ENCODE data around the gene RAB3IL1.

RAB3IL1 gene

DNA sequence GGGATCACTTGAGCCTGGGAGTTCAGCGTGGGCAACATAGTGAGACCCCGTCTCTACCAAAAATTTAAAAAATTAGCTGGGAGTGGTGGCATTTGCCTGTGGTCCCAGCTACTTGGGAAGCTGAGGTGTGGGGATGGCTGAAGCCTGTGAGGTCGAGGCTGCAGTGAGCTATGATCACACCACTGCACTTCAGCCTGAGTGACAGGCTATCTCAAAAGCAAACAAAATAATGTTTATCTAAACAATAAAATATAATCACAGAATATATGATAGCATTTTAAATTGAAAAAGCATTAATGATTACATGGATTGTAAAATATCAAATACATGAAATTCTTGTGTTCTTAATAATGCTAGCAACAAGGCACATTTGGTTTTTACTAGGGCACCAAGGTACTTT is 35.5 kb upstream of the RAB3IL1 start:
- no peak for DNase-seq

DNA sequence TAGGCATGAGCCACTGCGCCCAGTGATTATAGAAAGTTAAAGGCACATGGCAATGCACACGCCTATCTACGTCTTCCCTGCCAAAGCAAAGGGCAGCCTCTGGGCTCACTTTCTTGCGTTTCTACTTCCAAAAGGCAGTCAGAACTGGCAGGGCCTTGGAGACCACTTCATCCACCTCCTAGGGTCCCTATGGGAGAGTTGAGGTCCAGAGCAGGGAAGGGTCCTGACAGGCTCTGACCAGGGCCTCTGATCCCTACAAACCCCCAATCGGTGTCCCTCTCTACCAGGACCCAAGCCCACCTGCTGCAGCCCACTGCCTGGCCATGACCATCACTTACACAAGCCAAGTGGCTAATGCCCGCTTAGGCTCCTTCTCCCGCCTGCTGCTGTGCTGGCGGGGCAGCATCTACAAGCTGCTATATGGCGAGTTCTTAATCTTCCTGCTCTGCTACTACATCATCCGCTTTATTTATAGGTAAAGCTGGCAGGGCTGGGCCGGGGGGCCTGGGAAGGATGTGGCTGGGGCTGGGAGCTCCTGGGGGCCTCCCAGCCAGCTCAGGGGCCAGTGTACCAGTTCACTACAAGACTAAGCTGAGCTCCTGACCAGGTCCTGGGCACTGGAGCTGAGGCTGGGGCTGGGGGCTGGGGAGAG is 34.2 kb upstream of the RAB3IL1 start:
- no peak for DNase-seq

GRCh38 chr11:61950035-61950547 is 32.7 kb upstream of the RAB3IL1 start, which contains the start of gene BEST1:
Gene BEST1, plus strand, starts transcription at chr11:61950351. Its CDS starts 1,456 bp downstream, at chr11:61951807.
- no peak for DNase-seq

- DNase-seq, result peak; percentile 82 to 84
Measured at GRCh38 chr11:61949169-61950034, 32.0 kb upstream of the RAB3IL1 start.

- no peak for DNase-seq
Measured at GRCh38 chr11:61948505-61948904, 31.1 kb upstream of the RAB3IL1 start.

DNA sequence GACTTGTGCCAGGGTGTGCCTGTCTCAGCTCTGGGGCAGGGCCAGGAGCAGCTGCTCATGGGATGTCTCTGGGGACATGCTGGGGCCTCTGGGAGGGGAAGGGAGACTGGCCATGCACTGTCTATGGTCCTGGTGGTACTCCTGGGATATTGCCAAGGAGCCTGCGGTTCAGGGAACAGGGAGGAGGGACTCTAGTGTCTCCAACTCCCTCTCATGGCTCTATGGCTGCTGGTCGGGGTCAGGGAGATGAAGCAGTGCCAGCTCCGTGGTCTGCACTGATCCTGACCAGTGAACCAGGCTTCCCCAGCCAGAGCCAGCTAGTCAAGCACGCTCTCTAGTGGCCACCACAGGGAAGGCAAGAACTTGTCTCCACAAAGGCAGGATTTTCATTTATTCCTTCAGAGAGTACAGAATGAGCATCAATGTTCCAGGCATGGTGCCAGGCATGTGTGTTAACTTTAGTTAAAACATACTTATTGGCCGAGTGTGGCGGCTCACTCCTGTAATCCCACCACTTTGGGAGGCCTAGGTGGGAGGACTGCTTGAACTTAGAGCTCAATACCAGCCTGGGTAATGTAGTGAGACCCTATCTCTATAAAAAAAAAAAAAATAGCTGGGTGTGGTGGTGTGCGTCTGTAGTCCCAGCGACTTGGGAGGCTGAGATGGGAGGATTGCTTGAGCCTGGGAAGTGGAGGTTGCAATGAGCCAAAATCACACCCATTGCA is 30.3 kb upstream of the RAB3IL1 start:
- peak; percentile 81 to 86 for DNase-seq

GRCh38 chr11:61946894-61947293 is 29.5 kb upstream of the RAB3IL1 start:
- DNase-seq, result no peak

- no peak for DNase-seq
Measured at GRCh38 chr11:61945191-61945590, 27.8 kb upstream of the RAB3IL1 start.

DNA sequence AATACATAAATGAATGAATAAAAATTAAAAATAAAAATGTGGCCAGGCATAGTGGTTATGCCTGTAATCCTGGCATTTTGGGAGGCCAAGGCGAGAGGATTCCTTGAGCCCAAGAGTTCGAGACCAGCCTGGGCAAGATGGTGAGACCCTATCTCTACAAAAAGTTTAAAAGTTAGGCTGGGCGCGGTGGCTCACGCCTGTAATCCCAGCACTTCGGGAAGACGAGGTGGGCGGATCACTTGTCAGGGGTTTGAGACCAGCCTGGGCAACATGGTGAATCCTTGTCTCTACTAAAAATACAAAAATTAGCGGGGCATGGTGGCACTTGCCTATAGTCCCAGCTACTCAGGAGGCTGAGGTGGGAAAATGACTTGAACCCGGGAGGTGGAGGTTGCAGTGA is 23.1 kb upstream of the RAB3IL1 start:
- no peak for DNase-seq

DNA sequence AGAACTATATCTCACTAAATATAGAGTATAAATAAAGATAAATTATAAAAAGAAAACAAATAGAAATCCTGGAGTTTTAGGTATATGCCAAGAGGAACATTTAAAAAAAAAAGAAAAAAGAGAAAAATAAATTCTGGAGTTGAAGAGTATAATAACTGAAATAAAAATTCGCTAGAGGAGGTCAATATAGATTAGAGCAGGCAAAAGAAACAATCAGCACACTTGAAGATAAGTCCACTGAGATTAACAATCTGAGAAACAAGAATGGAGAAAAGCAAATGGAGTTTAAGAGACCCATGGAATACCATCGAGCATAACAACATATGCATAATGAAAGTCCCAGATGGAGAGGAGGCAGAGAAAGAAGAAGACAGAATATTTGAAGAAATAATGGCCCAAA is 18.5 kb upstream of the RAB3IL1 start:
- DNase-seq, result no peak

GRCh38 chr11:61930933-61931332 is 13.6 kb upstream of the RAB3IL1 start:
- no peak for DNase-seq

DNA sequence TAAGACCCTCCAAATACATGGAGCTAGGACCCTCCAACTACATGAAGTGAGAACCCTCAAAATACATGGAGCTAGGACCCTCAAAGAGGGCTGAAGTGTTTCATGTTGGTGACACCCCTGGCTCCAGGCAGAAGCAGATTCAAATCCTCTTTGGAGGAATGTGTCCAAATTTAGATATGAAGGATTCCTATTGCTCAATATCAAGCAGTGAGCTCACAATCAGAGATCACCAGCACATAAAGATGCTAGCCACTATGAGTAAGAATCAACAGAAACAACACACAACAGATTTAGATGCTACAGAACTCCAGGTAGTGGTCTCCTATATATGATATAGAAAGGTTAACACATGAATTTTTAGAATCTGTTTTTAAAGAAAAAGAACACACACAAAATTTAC is 11.2 kb upstream of the RAB3IL1 start:
- DNase-seq, result peak; percentile 26 to 34

DNA sequence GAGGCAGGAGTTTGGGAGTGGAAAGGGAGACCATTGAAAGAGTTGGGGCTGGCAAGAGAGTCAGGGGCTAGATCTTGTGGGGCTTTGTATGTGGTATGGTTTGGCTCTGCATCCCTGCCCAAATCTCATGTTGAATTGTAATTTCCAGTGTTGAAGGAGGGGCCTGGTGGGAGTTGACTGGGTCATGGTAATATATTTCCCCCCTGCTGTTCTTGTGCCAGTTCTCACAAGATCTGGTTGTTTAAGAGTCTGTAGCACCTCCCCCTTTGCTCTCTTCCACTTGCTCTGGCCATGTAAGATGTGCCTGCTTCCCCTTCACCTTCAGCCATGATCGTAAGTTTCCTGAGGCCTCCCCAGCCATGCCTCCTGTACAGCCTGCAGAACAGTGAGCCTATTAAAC is 10.1 kb upstream of the RAB3IL1 start:
- DNase-seq, result peak; percentile 63 to 84

GRCh38 chr11:61926235-61926634 is 8.9 kb upstream of the RAB3IL1 start:
- no peak for DNase-seq

- no peak for DNase-seq
Measured at GRCh38 chr11:61925736-61926135, 8.4 kb upstream of the RAB3IL1 start.

DNA sequence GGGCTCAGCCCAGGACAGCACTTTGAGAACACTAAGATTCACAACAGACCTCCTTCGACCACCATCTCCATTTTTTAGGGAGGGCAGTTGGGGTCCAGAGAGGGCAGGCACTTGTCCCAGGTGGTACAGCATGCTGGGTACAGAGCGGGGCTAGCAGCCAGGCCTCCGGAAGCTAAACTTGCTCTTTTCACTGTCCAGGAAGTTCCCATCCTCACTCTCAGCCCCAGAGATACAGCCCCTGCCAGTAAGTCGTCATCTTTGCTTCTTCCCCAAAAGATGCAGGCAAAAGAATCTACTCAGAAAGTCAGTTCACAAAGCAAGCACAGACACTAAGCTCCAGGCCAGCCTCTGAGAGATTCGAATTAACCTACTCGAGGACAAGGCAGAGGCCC is 6.7 kb upstream of the RAB3IL1 start:
- no peak for DNase-seq

DNA sequence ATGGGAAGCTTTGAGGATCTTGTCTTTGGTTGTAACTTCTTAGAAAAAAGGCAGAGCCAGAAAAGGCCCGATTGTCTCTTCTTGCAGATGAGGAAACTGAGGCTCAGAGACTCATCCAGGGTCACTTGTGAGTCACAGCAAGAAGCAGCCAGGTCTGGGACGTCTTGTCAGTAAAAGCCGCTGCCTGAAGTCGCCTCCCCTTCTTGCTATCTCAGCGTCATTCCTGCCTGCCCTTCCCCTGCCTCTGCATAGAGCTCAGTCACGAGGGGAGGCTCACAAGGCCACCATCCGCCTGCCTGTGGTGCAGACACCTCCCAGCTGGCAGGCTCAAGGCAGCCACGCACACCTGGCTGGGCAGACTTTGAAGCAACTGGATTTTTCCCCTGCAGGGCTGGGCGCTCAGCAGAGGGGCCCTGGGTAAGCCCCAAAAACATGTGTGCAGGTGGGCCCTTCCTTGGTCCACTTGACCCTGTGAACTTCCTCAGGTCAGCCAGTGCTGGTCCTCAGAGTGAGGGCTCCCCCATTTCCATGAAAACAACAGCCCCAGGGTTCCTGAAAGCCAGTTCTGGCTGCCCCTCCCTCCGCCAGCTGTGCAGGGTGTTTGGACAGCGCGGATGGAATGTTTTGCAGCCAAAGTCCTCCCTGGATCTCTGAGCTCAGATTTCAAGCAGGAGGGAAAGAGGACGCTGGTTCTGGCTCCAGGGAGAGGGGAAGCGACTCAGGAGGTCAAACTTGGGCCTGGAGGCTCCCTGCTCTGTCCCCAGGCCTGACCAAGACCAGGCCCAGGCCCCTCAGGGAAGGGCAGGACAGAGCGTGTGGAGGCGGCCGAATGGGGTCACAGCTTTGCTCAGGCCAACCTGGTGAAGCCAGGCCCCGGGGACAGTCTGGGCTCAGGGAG is 6.0 kb upstream of the RAB3IL1 start:
- DNase-seq, result peak; percentile 37 to 54

- peak; percentile 65 to 81 for DNase-seq
Measured at GRCh38 chr11:61922539-61922938, 5.2 kb upstream of the RAB3IL1 start.

DNA sequence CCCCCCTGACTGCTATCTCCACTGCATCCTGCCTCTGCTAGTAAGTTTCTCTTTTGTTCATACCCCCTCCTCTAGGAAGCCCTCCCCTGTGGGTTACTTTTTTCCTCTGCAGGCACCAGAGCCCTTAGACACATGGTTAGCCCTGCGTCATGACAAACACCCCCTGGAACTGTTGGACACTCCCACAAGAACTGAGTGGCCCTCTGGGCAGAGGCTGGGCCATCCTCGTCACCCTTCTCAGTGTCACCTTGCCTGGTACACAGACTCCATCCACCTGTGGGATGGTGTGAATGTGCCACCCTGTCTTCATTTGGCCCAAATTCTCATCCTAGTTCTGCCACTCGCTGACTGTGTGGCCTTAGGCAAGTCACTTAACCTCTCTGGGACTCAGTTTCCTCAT is 4.1 kb upstream of the RAB3IL1 start:
- no peak for DNase-seq

GRCh38 chr11:61919705-61920631 is 2.6 kb upstream of the RAB3IL1 start:
- no peak for DNase-seq

All from inflammatory macrophage (primary cell).